Glutamatergic neuron (in vitro differentiated cells): ENCODE measurements around the gene FADS2. TPM values are rescaled to one million over a fixed set of nuclear protein-coding genes. Genes with fewer than 3 reads are reported as not detected.
A peak's percentile ranks its signal among the peaks of the same experiment; 100 is the strongest.

Experiments
- DNase-seq: peaks from one replicate; pipeline ENCODE4 v3.0.0; 2022
- H3K27ac Mint-ChIP-seq: one replicate; pipeline ENCODE4 v1.8.0; 2020; ENCODE audit warnings: mild to moderate bottlenecking, mixed read lengths, inconsistent platforms; ENCODE audit not compliant: unreplicated experiment
- H3K27me3 Mint-ChIP-seq: one replicate; pipeline ENCODE4 v1.8.0; 2020; ENCODE audit warnings: mild to moderate bottlenecking, moderate library complexity, mixed read lengths, inconsistent platforms; ENCODE audit not compliant: unreplicated experiment
- H3K36me3 Mint-ChIP-seq: one replicate; pipeline ENCODE4 v1.8.0; 2020; ENCODE audit warnings: mild to moderate bottlenecking, mixed read lengths, inconsistent platforms; ENCODE audit not compliant: unreplicated experiment
- H3K4me1 Mint-ChIP-seq: one replicate; pipeline ENCODE4 v1.8.0; 2020; ENCODE audit warnings: mild to moderate bottlenecking, low read depth, mixed read lengths, inconsistent platforms; ENCODE audit not compliant: unreplicated experiment
- H3K4me3 Mint-ChIP-seq: one replicate; pipeline ENCODE4 v1.8.0; 2020; ENCODE audit warnings: mild to moderate bottlenecking, mixed read lengths, inconsistent platforms; ENCODE audit not compliant: unreplicated experiment
- H3K9me3 Mint-ChIP-seq: one replicate; pipeline ENCODE4 v1.8.0; 2020; ENCODE audit warnings: mild to moderate bottlenecking, moderate library complexity, mixed read lengths, inconsistent platforms; ENCODE audit not compliant: unreplicated experiment
- CTCF ChIP-seq: fragments of 200-600 bp; sonication (generic); IDR thresholded peaks from one replicate; pipeline ENCODE4 v1.5.0; 2021; ENCODE audit not compliant: partially characterized antibody, unreplicated experiment
- total RNA-seq: library from RNA; stranded (reverse); fragmentation: NEBNext Ultra II Directional; extraction: Animal tissue kit (Norgen Biotek cat#: 25700); gene quantifications from one replicate; pipeline ENCODE4 v1.2.1, GENCODE V29; 2021; ENCODE audit not compliant: unreplicated experiment

FADS2 gene
- total RNA-seq, 1 donor from 2014 or later: 701 TPM

- Mint-ChIP-seq H3K27ac (peak overlapping the region; percentile 99), H3K9me3 (peaks cover 19% of the 10 kb centered on the region), H3K4me1 (peaks cover 16% of the 10 kb centered on the region), H3K36me3 (peaks cover 4% of the 10 kb centered on the region), H3K27me3 (peaks cover 12% of the 10 kb centered on the region), H3K4me3 (peak overlapping the region; percentile 99)
- DNase-seq: peak; percentile 98
- no peak for TF ChIP-seq CTCF
Measured at GRCh38 chr11:61814958-61815789, 12.9 kb upstream of the FADS2 start.

- peaks cover 11% of the 10 kb centered on the region for H3K27me3 Mint-ChIP-seq
- TF ChIP-seq CTCF: no peak
- H3K27ac Mint-ChIP-seq: peak overlapping the region; percentile 99
- peak overlapping the region; percentile 99 for H3K4me3 Mint-ChIP-seq
- DNase-seq: peak; percentile 79
- peaks cover 16% of the 10 kb centered on the region for H3K4me1 Mint-ChIP-seq
- H3K9me3 Mint-ChIP-seq: peaks cover 19% of the 10 kb centered on the region
- peaks cover 4% of the 10 kb centered on the region for H3K36me3 Mint-ChIP-seq
Measured at GRCh38 chr11:61815790-61816735, 12.0 kb upstream of the FADS2 start.

- peak within 1 kb of the TSS; percentile 99 for H3K4me3 Mint-ChIP-seq
- TF ChIP-seq CTCF: peak; percentile 64
- H3K27ac Mint-ChIP-seq: peak within 1 kb of the TSS; percentile 99
- H3K4me1 Mint-ChIP-seq: peaks cover 16% of the 10 kb centered on the region
- peaks cover 11% of the 10 kb centered on the region for H3K27me3 Mint-ChIP-seq
- H3K36me3 Mint-ChIP-seq: peaks cover 4% of the 10 kb centered on the region
- peaks cover 16% of the 10 kb centered on the region for H3K9me3 Mint-ChIP-seq
- DNase-seq: peak; percentile 97
Measured at GRCh38 chr11:61816736-61817455, 11.2 kb upstream of the FADS2 start, which contains the start of gene FADS1. TSS of gene FADS1 (minus strand) at chr11:61817003. CDS start at chr11:61816929, 74 bp downstream.

DNA sequence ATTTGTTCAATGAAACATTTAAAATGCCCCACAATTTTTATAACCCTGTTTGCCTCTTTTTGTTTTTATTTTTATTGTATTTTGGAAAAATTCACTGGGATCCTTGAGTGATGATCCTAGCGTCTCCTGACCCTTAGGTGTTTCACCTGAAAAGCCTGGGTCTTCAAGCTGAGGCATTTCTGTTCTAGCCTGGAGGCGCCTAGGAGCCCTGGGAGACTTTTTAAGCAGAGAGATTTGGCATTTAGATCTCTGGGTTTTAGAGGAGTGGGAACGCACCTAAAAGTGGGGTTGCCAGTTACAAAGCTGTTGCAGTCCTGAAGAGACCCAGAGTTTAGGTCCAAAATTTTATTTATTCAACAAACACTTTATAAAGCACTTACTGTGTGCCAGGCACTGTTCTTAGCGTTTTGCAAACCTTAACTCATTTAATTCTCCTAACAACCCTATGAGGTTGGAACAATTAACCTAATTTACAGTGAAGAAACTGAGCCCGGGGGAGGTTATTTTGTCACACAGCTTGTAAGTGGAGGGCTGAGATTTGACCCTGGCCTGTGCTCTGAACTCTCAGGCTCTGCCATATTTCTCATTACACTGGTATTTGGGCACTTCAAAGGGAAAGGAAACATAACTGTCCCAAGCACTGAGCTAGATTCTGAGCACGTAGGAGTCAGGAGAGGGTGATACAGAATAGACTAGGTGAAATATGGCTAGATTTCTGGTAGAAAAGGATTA lies 10.5 kb upstream of the FADS2 start:
- Mint-ChIP-seq H3K27me3 (peaks cover 11% of the 10 kb centered on the region), H3K36me3 (peaks cover 4% of the 10 kb centered on the region), H3K9me3 (peaks cover 14% of the 10 kb centered on the region), H3K4me1 (peaks cover 16% of the 10 kb centered on the region), H3K27ac (peak overlapping the region; percentile 60), H3K4me3 (peak overlapping the region; percentile 81)
- no peak for TF ChIP-seq CTCF
- no peak for DNase-seq
